Stimulated activated CD8-positive, alpha-beta memory T cell treated with anti-CD3 and anti-CD28 coated beads, Interleukin-2, amount 100 ng/mL, for 48 hours (primary cell): ENCODE results near the gene NMNAT1.
"Not testable (repeated sequence)": the region's sequence is repeated elsewhere in the genome, so short reads cannot be mapped to it uniquely, and the experiment has no call there.

ENCODE experiments used
- DNase-seq, 2 donors: peaks; one replicate each; pipeline ENCODE4 v3.0.0-alpha.2; 2020; ENCODE audit warnings: low read depth in 2 of 2

The NMNAT1 gene

GRCh38 chr1:10019561-10019960 lies 76.3 kb downstream of the NMNAT1 start:
- DNase-seq = no peak

DNA sequence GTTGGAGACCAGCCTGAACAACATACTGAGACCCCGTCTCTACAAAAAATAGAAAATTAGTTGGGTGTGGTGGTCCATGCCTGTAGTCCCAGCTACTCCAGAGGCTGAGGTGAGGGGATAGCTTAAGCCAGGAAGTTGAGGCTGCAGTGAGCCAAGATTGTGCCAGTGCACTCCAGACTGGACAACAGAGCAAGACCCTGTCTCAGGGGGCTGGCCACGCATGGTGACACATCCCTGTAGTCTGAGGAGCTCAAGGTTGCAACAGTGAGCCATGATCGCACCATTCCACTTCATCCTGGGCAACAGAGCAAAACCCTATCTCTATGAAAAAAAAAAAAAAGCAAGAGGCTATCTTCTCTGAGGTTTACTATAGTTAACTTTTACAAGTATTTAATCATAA lies 76.8 kb downstream of the NMNAT1 start:
- no peak for DNase-seq

DNA sequence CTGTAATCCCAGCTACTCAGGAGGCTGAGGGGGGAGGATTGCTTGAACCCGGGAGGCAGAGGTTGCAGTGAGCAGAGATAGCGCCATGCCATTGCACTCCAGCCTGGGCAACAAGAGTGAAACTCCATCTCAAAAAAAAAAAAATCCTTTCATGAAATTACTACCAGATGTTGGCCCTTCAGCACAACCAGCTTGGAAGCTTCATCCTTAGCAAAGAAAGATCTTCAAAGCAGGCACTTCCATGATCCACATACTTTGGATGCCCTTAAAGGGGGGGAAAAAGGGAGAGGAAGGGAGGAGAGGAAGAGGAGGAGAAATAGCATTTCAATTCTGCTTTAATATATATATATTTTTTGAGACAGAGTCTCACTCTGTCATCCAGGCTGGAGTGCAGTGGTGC lies 77.4 kb downstream of the NMNAT1 start:
- not testable (repeated sequence) for DNase-seq

- DNase-seq = not testable (repeated sequence)
Observed at GRCh38 chr1:10021992-10022391, 78.7 kb downstream of the NMNAT1 start.

DNA sequence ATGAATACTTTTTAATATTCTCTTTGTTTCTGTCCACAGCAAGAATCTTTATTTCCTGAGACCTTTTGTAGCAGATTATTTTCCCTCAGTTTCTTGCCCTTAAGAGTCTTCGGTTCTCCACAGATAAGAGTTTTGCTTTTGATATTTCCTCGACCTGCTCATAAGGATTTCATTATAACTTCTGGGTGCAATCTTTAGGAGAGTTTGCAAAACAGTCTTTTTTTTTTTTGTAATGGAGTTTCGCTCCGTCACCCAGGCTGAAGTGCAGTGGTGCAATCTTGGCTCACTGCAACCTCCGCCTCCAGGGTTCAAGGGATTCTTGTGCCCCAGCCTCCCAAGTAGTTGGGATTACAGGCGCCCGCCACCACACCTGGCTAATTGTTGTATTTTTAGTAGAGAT lies 79.4 kb downstream of the NMNAT1 start:
- no peak for DNase-seq

DNA sequence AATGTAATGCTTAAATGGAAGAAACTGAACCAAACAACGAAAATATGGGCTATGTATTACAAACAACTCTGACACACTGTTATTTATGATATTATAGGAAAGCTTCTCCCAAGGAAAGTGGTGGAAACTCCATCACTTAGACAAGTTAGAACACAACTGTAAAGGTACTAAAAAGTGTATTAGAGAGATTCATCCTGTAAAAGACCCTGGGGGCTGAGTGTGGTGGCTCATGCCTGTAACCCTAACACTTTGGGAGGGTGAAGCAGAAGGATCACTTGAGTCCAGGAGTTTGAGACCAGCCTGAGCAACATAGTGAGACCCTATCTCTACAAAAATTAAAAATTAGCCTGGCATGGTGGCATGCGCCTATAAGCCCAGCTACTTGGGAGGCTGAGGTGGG lies 82.1 kb downstream of the NMNAT1 start:
- DNase-seq = no peak

DNA sequence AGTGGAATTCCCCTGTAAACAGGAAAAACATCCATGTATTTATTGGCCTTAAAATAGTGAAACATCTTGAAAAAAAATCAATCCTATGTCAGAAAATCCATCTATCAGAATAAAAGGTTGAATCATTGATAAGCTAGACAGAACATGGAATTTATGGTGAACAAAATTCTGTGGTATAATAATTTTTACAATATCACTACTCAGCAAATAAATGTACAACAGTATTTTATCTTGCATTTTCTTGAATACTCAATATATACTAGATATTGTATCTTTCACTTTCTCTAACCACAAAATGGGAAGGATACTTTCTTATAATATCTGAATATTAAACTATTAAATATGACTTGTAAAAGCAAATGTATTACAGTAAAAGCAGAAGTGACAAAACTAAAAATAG lies 83.8 kb downstream of the NMNAT1 start:
- no peak for DNase-seq

- not testable (repeated sequence) for DNase-seq
Observed at GRCh38 chr1:10028956-10029500, 85.8 kb downstream of the NMNAT1 start.

DNA sequence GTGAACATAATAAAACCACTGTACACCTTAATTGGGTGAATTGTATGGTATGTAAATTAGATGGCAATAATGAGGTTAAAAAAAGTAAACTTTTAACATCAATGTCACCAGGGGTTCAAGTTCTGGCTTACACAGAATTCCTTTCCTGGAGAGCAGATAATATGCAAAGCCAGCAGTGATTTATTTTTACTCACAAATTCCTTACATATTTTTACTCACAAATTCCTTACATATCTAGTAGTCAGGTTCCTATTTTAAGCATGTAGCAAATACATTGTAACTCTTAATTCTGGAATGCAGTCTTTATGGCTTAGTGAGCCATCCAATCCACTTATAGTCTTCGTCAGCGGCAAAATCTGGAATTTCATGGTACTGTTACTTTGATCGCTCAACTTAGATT lies 88.2 kb downstream of the NMNAT1 start:
- DNase-seq = no peak

- peak; percentile 96 to 99 for DNase-seq
Observed at GRCh38 chr1:10032590-10033358, 89.5 kb downstream of the NMNAT1 start, which contains the start of gene UBE4B. TSS of gene UBE4B (plus strand) at chr1:10032958. CDS start at chr1:10033671, 713 bp downstream.

DNA sequence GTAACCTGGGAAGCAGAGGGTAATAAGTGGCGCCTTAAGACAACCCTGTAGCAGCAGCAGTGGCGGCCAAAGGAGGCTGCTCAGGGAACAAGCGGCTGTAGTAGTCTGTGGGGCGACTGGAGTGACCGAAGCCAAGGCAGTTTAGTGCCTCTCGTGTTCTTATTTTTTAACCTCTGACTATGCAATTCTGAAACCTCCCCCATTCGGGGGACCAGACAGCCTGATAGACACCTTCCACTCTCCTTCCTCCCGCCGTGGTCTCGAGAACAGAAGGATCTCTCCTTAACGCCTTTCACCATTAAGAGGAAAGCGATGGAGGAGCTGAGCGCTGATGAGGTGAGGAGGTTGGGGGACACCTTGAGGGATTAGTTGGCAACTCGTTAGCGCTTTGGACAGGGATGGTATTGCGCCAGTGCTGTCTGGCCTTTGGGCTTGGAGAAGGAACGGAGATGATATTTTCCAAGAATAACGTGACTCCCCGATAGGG lies 90.1 kb downstream of the NMNAT1 start:
- peak in 1 of 2 donors; percentile 4 for DNase-seq
